PC-9 (cell line): ENCODE results near the gene C4orf51.

Source experiments
- EZH2 ChIP-seq: fragments of 200-600 bp; sonication (generic); IDR thresholded peaks from 2 replicates; pipeline ENCODE4 v1.8.0; 2017; ENCODE audit warnings: antibody characterized with exemption, low read depth
- TF ChIP-seq, protein P1 (sequence below): fragments of 200-600 bp; sonication (generic); conservative IDR thresholded peaks from 2 replicates; pipeline ENCODE4 v1.6.1; 2017; ENCODE audit warnings: mixed run types, antibody characterized with exemption, mild to moderate bottlenecking, moderate library complexity

DNA sequence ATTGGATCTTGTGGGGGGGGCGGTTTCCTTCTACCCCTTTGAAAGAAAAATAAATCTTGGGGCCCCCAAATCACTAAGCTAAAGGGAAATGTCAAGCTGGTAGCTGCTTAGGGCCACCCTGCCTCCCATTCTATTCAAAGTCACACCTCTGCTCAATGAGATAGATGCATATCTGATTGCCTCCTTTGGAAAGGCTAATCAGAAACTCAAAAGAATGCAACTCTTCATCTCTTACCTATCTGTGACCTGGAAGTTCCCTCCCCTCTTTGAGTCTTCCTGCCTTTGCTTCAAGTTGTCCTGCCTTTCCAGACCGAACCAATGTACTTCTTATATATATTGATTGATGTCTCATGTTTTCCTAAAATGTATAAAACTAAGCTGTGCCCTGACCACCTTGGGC is 7.0 kb downstream of the C4orf51 start:
- TF ChIP-seq, protein P1, sequence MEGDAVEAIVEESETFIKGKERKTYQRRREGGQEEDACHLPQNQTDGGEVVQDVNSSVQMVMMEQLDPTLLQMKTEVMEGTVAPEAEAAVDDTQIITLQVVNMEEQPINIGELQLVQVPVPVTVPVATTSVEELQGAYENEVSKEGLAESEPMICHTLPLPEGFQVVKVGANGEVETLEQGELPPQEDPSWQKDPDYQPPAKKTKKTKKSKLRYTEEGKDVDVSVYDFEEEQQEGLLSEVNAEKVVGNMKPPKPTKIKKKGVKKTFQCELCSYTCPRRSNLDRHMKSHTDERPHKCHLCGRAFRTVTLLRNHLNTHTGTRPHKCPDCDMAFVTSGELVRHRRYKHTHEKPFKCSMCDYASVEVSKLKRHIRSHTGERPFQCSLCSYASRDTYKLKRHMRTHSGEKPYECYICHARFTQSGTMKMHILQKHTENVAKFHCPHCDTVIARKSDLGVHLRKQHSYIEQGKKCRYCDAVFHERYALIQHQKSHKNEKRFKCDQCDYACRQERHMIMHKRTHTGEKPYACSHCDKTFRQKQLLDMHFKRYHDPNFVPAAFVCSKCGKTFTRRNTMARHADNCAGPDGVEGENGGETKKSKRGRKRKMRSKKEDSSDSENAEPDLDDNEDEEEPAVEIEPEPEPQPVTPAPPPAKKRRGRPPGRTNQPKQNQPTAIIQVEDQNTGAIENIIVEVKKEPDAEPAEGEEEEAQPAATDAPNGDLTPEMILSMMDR = no peak
- TF ChIP-seq EZH2 = no peak
